Measurements from ENCODE around the gene POU6F2. TPM values are rescaled to one million over a fixed set of nuclear protein-coding genes. Genes with fewer than 3 reads are reported as not detected.

The POU6F2 gene
- total RNA-seq, 2 donors from 2014 or later: 5.2 to 6.3 TPM

GRCh38 chr7:39384386-39384785, 406.7 kb downstream of the POU6F2 start:
- H3K4me1 ChIP-seq: no peaks in the 10 kb centered on the region
- no peak overlapping the region for H3K27ac ChIP-seq
- H3K36me3 ChIP-seq (replicated peaks in 1 of 2; ENCODE audit: insufficient read depth in 1 of 2, low read depth in 2 of 2): no peaks in the 10 kb centered on the region
- H3K27me3 ChIP-seq: no peaks in the 10 kb centered on the region
- ATAC-seq (no peak), DNase-seq (no peak)
- 85 to 93% methylated on average over 2 of the region's 2 CpGs for WGBS, 2 donors
- H3K9me3 ChIP-seq: no peaks in the 10 kb centered on the region
- TF ChIP-seq, protein P1, sequence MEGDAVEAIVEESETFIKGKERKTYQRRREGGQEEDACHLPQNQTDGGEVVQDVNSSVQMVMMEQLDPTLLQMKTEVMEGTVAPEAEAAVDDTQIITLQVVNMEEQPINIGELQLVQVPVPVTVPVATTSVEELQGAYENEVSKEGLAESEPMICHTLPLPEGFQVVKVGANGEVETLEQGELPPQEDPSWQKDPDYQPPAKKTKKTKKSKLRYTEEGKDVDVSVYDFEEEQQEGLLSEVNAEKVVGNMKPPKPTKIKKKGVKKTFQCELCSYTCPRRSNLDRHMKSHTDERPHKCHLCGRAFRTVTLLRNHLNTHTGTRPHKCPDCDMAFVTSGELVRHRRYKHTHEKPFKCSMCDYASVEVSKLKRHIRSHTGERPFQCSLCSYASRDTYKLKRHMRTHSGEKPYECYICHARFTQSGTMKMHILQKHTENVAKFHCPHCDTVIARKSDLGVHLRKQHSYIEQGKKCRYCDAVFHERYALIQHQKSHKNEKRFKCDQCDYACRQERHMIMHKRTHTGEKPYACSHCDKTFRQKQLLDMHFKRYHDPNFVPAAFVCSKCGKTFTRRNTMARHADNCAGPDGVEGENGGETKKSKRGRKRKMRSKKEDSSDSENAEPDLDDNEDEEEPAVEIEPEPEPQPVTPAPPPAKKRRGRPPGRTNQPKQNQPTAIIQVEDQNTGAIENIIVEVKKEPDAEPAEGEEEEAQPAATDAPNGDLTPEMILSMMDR (IDR thresholded peaks at IDR 0.05): no peak
- no peak for TF ChIP-seq POLR2A (IDR thresholded peaks at IDR 0.05)
- H3K4me3 ChIP-seq: no peak overlapping the region
- intact Hi-C loops (cut with DNase I): no loop called here

- H3K27me3 ChIP-seq: no peaks in the 10 kb centered on the region
- intact Hi-C loops (cut with DNase I): no loop called here
Measured at GRCh38 chr7:39386718-39387117, 409.0 kb downstream of the POU6F2 start.

GRCh38 chr7:39392151-39392550, 414.4 kb downstream of the POU6F2 start:
- no peaks in the 10 kb centered on the region for H3K36me3 ChIP-seq (replicated peaks in 1 of 2; ENCODE audit: insufficient read depth in 1 of 2, low read depth in 2 of 2)
- ATAC-seq (no peak), DNase-seq (no peak)
- no peak for TF ChIP-seq POLR2A (IDR thresholded peaks at IDR 0.05)
- TF ChIP-seq, protein P1 (IDR thresholded peaks at IDR 0.05): no peak
- no peaks in the 10 kb centered on the region for H3K9me3 ChIP-seq
- intact Hi-C loops (cut with DNase I): no loop called here
- H3K27me3 ChIP-seq: no peaks in the 10 kb centered on the region
- no peaks in the 10 kb centered on the region for H3K4me1 ChIP-seq
- 63 to 74% methylated on average over 2 of the region's 2 CpGs for WGBS, 2 donors
- no peak overlapping the region for H3K27ac ChIP-seq
- no peak overlapping the region for H3K4me3 ChIP-seq

More at GRCh38 chr7:39386718-39387117, 409.0 kb downstream of the POU6F2 start:
- Histone ChIP-seq H3K4me1 (no peaks in the 10 kb centered on the region), H3K4me3 (no peak overlapping the region), H3K36me3 (replicated peaks in 1 of 2; ENCODE audit: insufficient read depth in 1 of 2, low read depth in 2 of 2) (no peaks in the 10 kb centered on the region), H3K27ac (no peak overlapping the region), H3K9me3 (no peaks in the 10 kb centered on the region)
- WGBS, 2 donors: 67 to 70% methylated on average over 5 of the region's 5 CpGs
- TF ChIP-seq, protein P1 (IDR thresholded peaks at IDR 0.05): no peak
- no peak for TF ChIP-seq POLR2A (IDR thresholded peaks at IDR 0.05)
- ATAC-seq: no peak
- DNase-seq: no peak

DNA sequence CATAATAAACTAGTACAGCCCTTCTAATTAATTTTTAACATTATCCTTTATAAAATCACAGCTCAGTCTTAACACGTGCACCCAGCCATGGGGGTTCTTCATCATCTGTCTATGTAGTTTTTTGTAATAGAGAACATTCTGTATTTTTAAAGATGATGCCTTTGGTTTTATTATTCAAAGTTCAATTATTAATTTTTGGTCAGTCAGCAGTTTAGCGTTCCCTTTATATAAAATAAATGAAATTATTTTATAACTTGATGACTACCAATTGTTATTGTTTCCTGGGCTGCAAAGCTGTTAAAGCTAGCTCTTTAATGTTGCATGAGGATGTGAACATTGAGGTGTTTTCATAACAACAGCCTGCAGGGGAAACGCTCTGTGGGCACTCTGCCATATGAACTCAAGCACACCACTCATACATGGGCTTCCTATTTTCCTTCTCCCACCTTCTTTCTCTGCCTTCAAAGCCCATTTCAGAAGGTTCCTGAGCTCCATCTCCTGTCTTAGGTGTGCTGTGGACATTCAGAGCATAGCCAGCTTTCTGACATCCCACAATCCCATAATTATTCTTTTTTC, 416.5 kb downstream of the POU6F2 start:
- TF ChIP-seq POLR2A (IDR thresholded peaks at IDR 0.05): no peak
- TF ChIP-seq, protein P1 (IDR thresholded peaks at IDR 0.05): no peak
- Histone ChIP-seq H3K27me3 (no peaks in the 10 kb centered on the region), H3K36me3 (replicated peaks in 1 of 2; ENCODE audit: insufficient read depth in 1 of 2, low read depth in 2 of 2) (no peaks in the 10 kb centered on the region), H3K27ac (no peak overlapping the region), H3K9me3 (no peaks in the 10 kb centered on the region), H3K4me3 (no peak overlapping the region), H3K4me1 (no peaks in the 10 kb centered on the region)
- intact Hi-C loops (cut with DNase I): no loop called here
- ATAC-seq (no peak), DNase-seq (no peak)
- 40 to 52% methylated on average over 3 of the region's 3 CpGs for WGBS, 2 donors

DNA sequence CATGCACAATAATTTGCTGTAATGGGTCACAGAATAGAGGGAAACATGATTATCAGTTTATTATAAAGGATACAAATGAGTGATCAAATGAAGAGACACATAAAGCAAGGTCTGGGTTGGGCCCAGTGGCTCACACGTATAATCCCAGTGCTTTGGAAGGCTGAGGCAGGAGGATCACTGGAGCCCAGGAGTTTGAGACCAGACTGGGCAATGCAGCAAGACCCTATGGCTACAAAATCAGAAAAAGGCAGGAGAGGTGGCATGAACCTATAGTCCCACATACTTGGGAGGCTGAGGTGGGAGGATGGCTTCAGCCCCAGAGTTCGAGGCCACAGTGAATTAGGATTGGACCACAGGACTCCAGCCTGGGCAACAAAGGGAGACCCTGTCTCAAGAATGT, 421.7 kb downstream of the POU6F2 start:
- intact Hi-C loops (cut with DNase I): no loop called here
- no peaks in the 10 kb centered on the region for H3K27me3 ChIP-seq
- DNase-seq (no peak), ATAC-seq (no peak)
- H3K36me3 ChIP-seq (replicated peaks in 1 of 2; ENCODE audit: insufficient read depth in 1 of 2, low read depth in 2 of 2): no peaks in the 10 kb centered on the region
- no peaks in the 10 kb centered on the region for H3K9me3 ChIP-seq
- TF ChIP-seq POLR2A (IDR thresholded peaks at IDR 0.05): no peak
- TF ChIP-seq, protein P1 (IDR thresholded peaks at IDR 0.05): no peak
- H3K27ac ChIP-seq: no peak overlapping the region
- no peak overlapping the region for H3K4me3 ChIP-seq
- 50 to 69% methylated on average over 2 of the region's 2 CpGs for WGBS, 2 donors
- H3K4me1 ChIP-seq: no peaks in the 10 kb centered on the region

Measured in body of pancreas (tissue), 4 donors.